IMR-90 (cell line): ENCODE measurements around the gene KDM3B. TPM values are rescaled to one million over a fixed set of nuclear protein-coding genes. Genes with fewer than 3 reads are reported as not detected.

ENCODE experiments used
- ATAC-seq: fragments of 200-7000 bp; cut with Tn5 transposase; 2 replicates; pipeline ENCODE4 v1.9.1; 2020; ENCODE audit warnings: low read depth, mild to moderate bottlenecking, moderate library complexity
- BruUV-seq: library from RNA; stranded (reverse); fragments of 400-500 nt; replicated peaks from 2 replicates; lab custom pipeline; 2021; lab: Mats Ljungman, UMichigan
- CTCF ChIA-PET: fragments of 300-600 bp; formaldehyde crosslinking; extraction: SDS; loops from one replicate; lab custom pipeline; 2021; ENCODE audit warnings: antibody characterized with exemption; lab: Yijun Ruan, JAX
- POLR2A ChIA-PET: fragments of 300-600 bp; sonication (Branson Sonifier 250); formaldehyde crosslinking; loops from one replicate; lab custom pipeline; 2022; ENCODE audit warnings: antibody characterized with exemption; ENCODE audit not compliant: unreplicated experiment; lab: Charles Lee
- DNase-seq: peaks from one replicate; pipeline ENCODE4 v3.0.0; 2013
- H2AFZ ChIP-seq: replicated peaks from 2 replicates; pipeline ENCODE3; 2013; ENCODE audit warnings: low read length, mild to moderate bottlenecking; ENCODE audit not compliant: poor library complexity
- H2AK5ac ChIP-seq: 2 replicates; pipeline ENCODE4 v1.6.1; 2013; ENCODE audit warnings: low read depth, low read length, inconsistent platforms
- H2AK9ac ChIP-seq: replicated peaks from 2 replicates; pipeline ENCODE3; 2013; ENCODE audit warnings: mild to moderate bottlenecking, low read depth, low read length, moderate library complexity; ENCODE audit not compliant: poor library complexity
- H2BK120ac ChIP-seq: 2 replicates; pipeline ENCODE4 v1.6.1; 2013; ENCODE audit warnings: low read depth, low read length, inconsistent platforms
- H2BK15ac ChIP-seq: 3 replicates; pipeline ENCODE4 v1.6.1; 2013; ENCODE audit warnings: low read depth, low read length, inconsistent platforms
- H2BK20ac ChIP-seq: 2 replicates; pipeline ENCODE4 v1.6.1; 2013; ENCODE audit warnings: low read depth, mild to moderate bottlenecking, inconsistent platforms, low read length, moderate library complexity
- H2BK5ac ChIP-seq: 2 replicates; pipeline ENCODE4 v1.6.1; 2013; ENCODE audit warnings: mild to moderate bottlenecking, low read depth, low read length, inconsistent platforms; ENCODE audit not compliant: poor library complexity, severe bottlenecking
- H3K14ac ChIP-seq: replicated peaks from 2 replicates; pipeline ENCODE4 v1.6.1; 2013; ENCODE audit warnings: low read depth, low read length, inconsistent platforms
- H3K18ac ChIP-seq: 2 replicates; pipeline ENCODE4 v1.6.1; 2013; ENCODE audit warnings: low read depth, low read length, control low read depth
- H3K23ac ChIP-seq: 2 replicates; pipeline ENCODE4 v1.6.1; 2013; ENCODE audit warnings: low read depth, low read length, inconsistent platforms
- H3K27ac ChIP-seq: 2 replicates; pipeline ENCODE4 v1.5.1; 2013; ENCODE audit warnings: mild to moderate bottlenecking, control low read depth, low read length; ENCODE audit not compliant: insufficient read depth
- H3K27me3 ChIP-seq: 2 replicates; pipeline ENCODE4 v1.6.1; 2013; ENCODE audit warnings: low read length; ENCODE audit not compliant: control insufficient read depth, insufficient read depth
- H3K36me3 ChIP-seq: 2 replicates; pipeline ENCODE4 v1.6.1; 2013; ENCODE audit warnings: low read length, mixed read lengths; ENCODE audit not compliant: control insufficient read depth, insufficient read depth
- H3K4ac ChIP-seq: 2 replicates; pipeline ENCODE4 v1.6.1; 2013; ENCODE audit warnings: low read depth, low read length, inconsistent platforms
- H3K4me1 ChIP-seq: 2 replicates; pipeline ENCODE4 v1.6.1; 2013; ENCODE audit warnings: low read length, mixed read lengths; ENCODE audit not compliant: control insufficient read depth, insufficient read depth
- H3K4me2 ChIP-seq: 2 replicates; pipeline ENCODE4 v1.6.1; 2013; ENCODE audit warnings: low read depth, mild to moderate bottlenecking, control low read depth, low read length, moderate library complexity
- H3K4me3 ChIP-seq: 2 replicates; pipeline ENCODE4 v1.5.1; 2013; ENCODE audit warnings: low read depth, mild to moderate bottlenecking, control low read depth, low read length, moderate library complexity; ENCODE audit not compliant: insufficient read depth
- H3K56ac ChIP-seq: 2 replicates; pipeline ENCODE4 v1.6.1; 2013; ENCODE audit warnings: low read length, inconsistent platforms; ENCODE audit not compliant: insufficient read depth; ENCODE audit errors: extremely low read depth
- H3K79me1 ChIP-seq, 2 experiments: 2 replicates each; pipeline ENCODE4 v1.6.1; 2013; ENCODE audit warnings: low read length in 2 of 2, inconsistent platforms in 1 of 2, low read depth in 1 of 2
- H3K9ac ChIP-seq: 2 replicates; pipeline ENCODE4 v1.6.1; 2013; ENCODE audit warnings: low read depth, low read length, control low read depth
- H3K9me1 ChIP-seq: 2 replicates; pipeline ENCODE4 v1.6.1; 2013; ENCODE audit warnings: low read length, inconsistent platforms; ENCODE audit not compliant: insufficient read depth
- H3K9me3 ChIP-seq: 2 replicates; pipeline ENCODE4 v1.6.1; 2013; ENCODE audit warnings: low read length; ENCODE audit not compliant: control insufficient read depth, insufficient read depth
- H4K20me1 ChIP-seq: 2 replicates; pipeline ENCODE4 v1.6.1; 2013; ENCODE audit warnings: low read length, inconsistent platforms; ENCODE audit not compliant: insufficient read depth
- H4K5ac ChIP-seq: 2 replicates; pipeline ENCODE4 v1.6.1; 2013; ENCODE audit warnings: mild to moderate bottlenecking, low read depth, low read length, control low read depth
- H4K8ac ChIP-seq, 2 experiments: 2 replicates each; pipeline ENCODE4 v1.6.1; 2013; ENCODE audit warnings: low read depth in 2 of 2, low read length in 2 of 2, control low read depth in 1 of 2, inconsistent platforms in 1 of 2
- H4K91ac ChIP-seq: 2 replicates; pipeline ENCODE4 v1.6.1; 2013; ENCODE audit warnings: low read depth, low read length, inconsistent platforms; ENCODE audit not compliant: insufficient read depth
- BHLHE40 ChIP-seq: fragments of 150-350 bp; IDR thresholded peaks from 2 replicates; pipeline ENCODE4 v1.6.1; 2016; ENCODE audit warnings: mild to moderate bottlenecking, low read depth, low read length
- CEBPB ChIP-seq: IDR thresholded peaks from 2 replicates; pipeline ENCODE4 v1.6.1; 2012; ENCODE audit warnings: low read depth, low read length, improper control_type of control experiment
- CTCF ChIP-seq: conservative IDR thresholded peaks from 2 replicates; pipeline ENCODE4 v1.5.1; 2012; ENCODE audit warnings: mild to moderate bottlenecking, low read depth, low read length, improper control_type of control experiment
- ELK1 ChIP-seq: fragments of 150-350 bp; IDR thresholded peaks from 2 replicates; pipeline ENCODE4 v1.6.1; 2016; ENCODE audit warnings: low read depth, mild to moderate bottlenecking, low read length, moderate library complexity, borderline replicate concordance
- MAFK ChIP-seq: IDR thresholded peaks from 2 replicates; pipeline ENCODE4 v1.6.1; 2012; ENCODE audit warnings: low read depth, low read length, improper control_type of control experiment
- MAZ ChIP-seq: IDR thresholded peaks from 2 replicates; pipeline ENCODE4 v1.6.1; 2012; ENCODE audit warnings: low read depth, mild to moderate bottlenecking, low read length, improper control_type of control experiment, moderate library complexity, borderline replicate concordance
- MXI1 ChIP-seq: IDR thresholded peaks from 2 replicates; pipeline ENCODE4 v1.6.1; 2012; ENCODE audit warnings: low read depth, mild to moderate bottlenecking, low read length, moderate library complexity, borderline replicate concordance
- NFE2L2 ChIP-seq: fragments of 150-350 bp; IDR thresholded peaks from 2 replicates; pipeline ENCODE4 v1.6.1; 2016; ENCODE audit warnings: low read depth, mild to moderate bottlenecking, low read length
- POLR2A ChIP-seq: IDR thresholded peaks from 2 replicates; pipeline ENCODE4 v1.6.1; 2012; ENCODE audit warnings: mild to moderate bottlenecking, low read depth, low read length
- RCOR1 ChIP-seq: IDR thresholded peaks from 2 replicates; pipeline ENCODE4 v1.6.1; 2012; ENCODE audit warnings: mild to moderate bottlenecking, low read length, improper control_type of control experiment; ENCODE audit not compliant: insufficient replicate concordance
- RFX5 ChIP-seq: IDR thresholded peaks from 2 replicates; pipeline ENCODE4 v1.8.0; 2012; ENCODE audit warnings: low read depth, mild to moderate bottlenecking, low read length, moderate library complexity
- SMC3 ChIP-seq: fragments of 150-350 bp; IDR thresholded peaks from 2 replicates; pipeline ENCODE4 v1.6.1; 2016; ENCODE audit warnings: low read depth, mild to moderate bottlenecking, antibody characterized with exemption, low read length, moderate library complexity
- WGBS, 2 experiments: methylation state at CpG; one replicate each; pipeline versions ENCODE4 v1.1.5 to v1.1.7; 2013; ENCODE audit warnings: missing lambda C conversion rate in 2 of 2; ENCODE audit not compliant: insufficient read length in 1 of 2; ENCODE audit errors: extremely low coverage in 2 of 2; 5-methylcytosine and 5-hydroxymethylcytosine counted together
- dilution Hi-C: fragments of 300-500 bp; cut with HindIII; formaldehyde crosslinking; loops from one replicate; pipeline ENCODE4 v1.14.3; 2018; ENCODE audit warnings: low sequenced_read_pairs; ENCODE audit not compliant: unreplicated experiment
- in situ Hi-C: fragments of 300-500 bp; cut with MboI; formaldehyde crosslinking; loops from 3 replicates; pipeline ENCODE4 v1.14.3; 2019; ENCODE audit warnings: low sequenced_read_pairs, inconsistent platforms, mixed read lengths
- intact Hi-C: fragments of 100-400 bp; cut with micrococcal nuclease; formaldehyde crosslinking; loops from 2 replicates; pipeline ENCODE4 v1.10.0; 2022
- polyA plus RNA-seq, 3 experiments: library from polyadenylated mRNA; depleted of rRNA; stranded (reverse); fragments of >200 nt; gene quantifications; 2 replicates each; pipeline ENCODE4 v1.2.3, GENCODE V29; 2012; ENCODE audit warnings: low replicate concordance in 1 of 3
- total RNA-seq: library from RNA; depleted of rRNA; stranded (reverse); fragments of >200 nt; gene quantifications from 2 replicates; pipeline ENCODE4 v1.2.3, GENCODE V29; 2012

The KDM3B gene
- total and polyA plus RNA-seq, 2 of the 4 experiments (the other 2 are of a cell fraction), result 19.4 to 35.8 TPM

- Histone ChIP-seq H3K36me3 (peaks cover 10% of the 10 kb centered on the region), H3K4me2 (peak overlapping the region; percentile 68), H4K20me1 (peaks cover 30% of the 10 kb centered on the region), H4K5ac (peak overlapping the region; percentile 81), H4K91ac (peak overlapping the region; percentile 100), H3K56ac (peak overlapping the region; percentile 99; the same call in 1 of the 2 replicates), H2BK120ac (peak overlapping the region; percentile 100), H3K79me1 (peaks cover 7 to 41% of the 10 kb centered on the region in 2 experiments; a peak in 3 of 4 replicates), H3K23ac (peak overlapping the region; percentile 84; the same call in 1 of the 2 replicates), H3K27ac (peak overlapping the region; percentile 97), H3K9me3 (no peaks in the 10 kb centered on the region), H2AK9ac (peak overlapping the region; percentile 74), H2BK5ac (peak overlapping the region; percentile 98), H3K18ac (peak overlapping the region; percentile 59), H3K14ac (peak overlapping the region; percentile 84; the same call in 1 of the 2 replicates), H3K9ac (peak overlapping the region; percentile 76), H3K4me1 (peaks cover 3% of the 10 kb centered on the region), H3K4me3 (peak overlapping the region; percentile 65), H2AFZ (peak overlapping the region; percentile 99), H2BK15ac (peak overlapping the region; percentile 100; the same call in 2 of the 3 replicates), H3K9me1 (peaks cover 15% of the 10 kb centered on the region), H3K27me3 (no peaks in the 10 kb centered on the region), H2BK20ac (peak overlapping the region; percentile 65), H2AK5ac (no peak overlapping the region; the same call in 1 of the 2 replicates), H4K8ac (peak overlapping the region; percentile 95 to 96), H3K4ac (peak overlapping the region; percentile 100)
- intact Hi-C loops, result no loop called here
- dilution Hi-C loops, result no loop called here
- CTCF ChIA-PET, result interaction anchor here (1.6 kb wide), 1 partner anchor 15 kb away, joined by 8 read pairs; no protein-coding TSS in a partner anchor
- no TSS peak for BruUV-seq
- peak; percentile 79 for DNase-seq
- in situ Hi-C loops, result no loop called here
- ATAC-seq, result peak; percentile 36
- POLR2A ChIA-PET, result no interaction called here
- WGBS, 2 experiments, result 60% methylated on average over 2 of the region's 13 CpGs; no CpG with 5 or more reads in 1 of the 2 experiments
- no peak for TF ChIP-seq ELK1
- TF ChIP-seq RFX5, result no peak
- TF ChIP-seq MAZ, result peak; percentile 92
- peak; percentile 65; the same call in 1 of the 2 replicates for TF ChIP-seq CEBPB
- TF ChIP-seq MXI1, result no peak
- no peak for TF ChIP-seq MAFK
- TF ChIP-seq POLR2A, result no peak; the same call in 1 of the 2 replicates
- TF ChIP-seq BHLHE40, result no peak
- TF ChIP-seq NFE2L2, result no peak
- TF ChIP-seq RCOR1, result peak; percentile 67
- no peak for TF ChIP-seq SMC3
- TF ChIP-seq CTCF, result no peak
Measured at GRCh38 chr5:138336952-138337684, 15.4 kb upstream of the KDM3B start.
